ENCODE data around the gene AMT.

- no peak for TF ChIP-seq CTCF (IDR thresholded peaks at IDR 0.05)
- TF ChIP-seq POLR2A (IDR thresholded peaks at IDR 0.05): no peak
- TF ChIP-seq EP300 (IDR thresholded peaks at IDR 0.05): no peak
Measured at GRCh38 chr3:49428752-49429080, 6.4 kb upstream of the AMT start.

All from tibial nerve (tissue), 4 donors.